DND-41 (cell line): ENCODE results near the gene NELFE.
A peak's percentile ranks its signal among the peaks of the same experiment; 100 is the strongest.

Experiments
- ATAC-seq: fragments of 200-7000 bp; cut with Tn5 transposase; 3 replicates; pipeline ENCODE4 v1.9.1; 2021; ENCODE audit warnings: low read depth; ENCODE audit not compliant: insufficient read depth
- DNase-seq: peaks from one replicate; pipeline ENCODE4 v3.0.0-alpha.2; 2020
- H2AFZ ChIP-seq: 2 replicates; pipeline ENCODE4 v1.6.0; 2012; ENCODE audit warnings: low read depth, low read length
- H3K27ac ChIP-seq: 2 replicates; pipeline ENCODE4 v1.5.1; 2012; ENCODE audit warnings: low read length, inconsistent platforms
- H3K27me3 ChIP-seq: fragments of 200-600 bp; sonication (generic); 2 replicates; pipeline ENCODE4 v1.6.0; 2012; ENCODE audit warnings: low read length, mild to moderate bottlenecking, inconsistent platforms; ENCODE audit not compliant: insufficient read depth, poor library complexity
- H3K36me3 ChIP-seq: 2 replicates; pipeline ENCODE4 v1.5.1; 2012; ENCODE audit warnings: low read length, inconsistent platforms; ENCODE audit not compliant: insufficient read depth
- H3K4me1 ChIP-seq: 2 replicates; pipeline ENCODE4 v1.5.1; 2012; ENCODE audit warnings: mild to moderate bottlenecking, low read length; ENCODE audit not compliant: insufficient read depth
- H3K4me2 ChIP-seq: 2 replicates; pipeline ENCODE4 v1.6.0; 2012; ENCODE audit warnings: mild to moderate bottlenecking, moderate library complexity, low read length, inconsistent platforms; ENCODE audit not compliant: insufficient read depth
- H3K4me3 ChIP-seq, 2 experiments: fragments of 200-600 bp in 1 of 2; shearing (Covaris generic) in 1 of 2; 2 replicates each; pipeline ENCODE4 v1.5.1; 2012 to 2016; ENCODE audit warnings: inconsistent platforms in 2 of 2, low read length in 2 of 2, mild to moderate bottlenecking in 2 of 2, low read depth in 1 of 2, moderate library complexity in 1 of 2
- H3K79me2 ChIP-seq: 2 replicates; pipeline ENCODE4 v1.6.0; 2012; ENCODE audit warnings: low read length, inconsistent platforms; ENCODE audit not compliant: insufficient read depth
- H3K9ac ChIP-seq: 2 replicates; pipeline ENCODE4 v1.6.0; 2012; ENCODE audit warnings: low read depth, mild to moderate bottlenecking, inconsistent platforms, low read length, moderate library complexity
- H3K9me3 ChIP-seq: 2 replicates; pipeline ENCODE4 v1.5.1; 2012; ENCODE audit warnings: low read length, moderate library complexity, mild to moderate bottlenecking, inconsistent platforms; ENCODE audit not compliant: insufficient read depth, severe bottlenecking
- H4K20me1 ChIP-seq: 2 replicates; pipeline ENCODE4 v1.6.0; 2012; ENCODE audit warnings: low read length; ENCODE audit not compliant: insufficient read depth
- CTCF ChIP-seq: IDR thresholded peaks from 2 replicates; pipeline ENCODE4 v1.5.1; 2012; ENCODE audit warnings: borderline replicate concordance, low read length, moderate library complexity, mild to moderate bottlenecking; ENCODE audit not compliant: poor library complexity, severe bottlenecking; ENCODE audit errors: extremely low read depth
- EZH2 ChIP-seq: IDR thresholded peaks from 3 replicates; pipeline ENCODE4 v1.6.1; 2012; ENCODE audit warnings: borderline replicate concordance, low read depth, mild to moderate bottlenecking, moderate library complexity, low read length, inconsistent platforms; ENCODE audit not compliant: severe bottlenecking

Gene NELFE

GRCh38 chr6:31927863-31928671 lies 30.7 kb downstream of the NELFE start:
- Histone ChIP-seq H4K20me1 (no peaks in the 10 kb centered on the region), H3K9ac (no peak overlapping the region), H3K4me3 (no peak overlapping the region), H3K36me3 (no peaks in the 10 kb centered on the region), H3K4me2 (no peak overlapping the region), H3K27me3 (peaks cover 3% of the 10 kb centered on the region), H3K79me2 (no peaks in the 10 kb centered on the region), H3K9me3 (no peaks in the 10 kb centered on the region), H3K4me1 (no peaks in the 10 kb centered on the region), H2AFZ (no peak overlapping the region), H3K27ac (no peak overlapping the region)
- ATAC-seq, result no peak
- DNase-seq, result no peak
- TF ChIP-seq EZH2 (no peak), CTCF (no peak)

- H3K4me3 ChIP-seq, result no peak within 1 kb of the TSS
- ATAC-seq, result no peak
- H2AFZ ChIP-seq, result no peak within 1 kb of the TSS
- H3K27ac ChIP-seq, result no peak within 1 kb of the TSS
- no peak within 1 kb of the TSS for H3K4me2 ChIP-seq
- H3K27me3 ChIP-seq, result peaks cover 3% of the 10 kb centered on the region
- no peaks in the 10 kb centered on the region for H3K79me2 ChIP-seq
- no peaks in the 10 kb centered on the region for H3K36me3 ChIP-seq
- TF ChIP-seq CTCF (no peak), EZH2 (no peak)
- DNase-seq, result no peak
- no peak within 1 kb of the TSS for H3K9ac ChIP-seq
- H4K20me1 ChIP-seq, result no peaks in the 10 kb centered on the region
- H3K9me3 ChIP-seq, result no peaks in the 10 kb centered on the region
- H3K4me1 ChIP-seq, result no peaks in the 10 kb centered on the region
Measured at GRCh38 chr6:31927242-31927862, 31.4 kb downstream of the NELFE start, which contains the start of gene C2. TSS of gene C2 (plus strand) at chr6:31927717. CDS start at chr6:31927753, 36 bp downstream.

- Histone ChIP-seq H3K4me3 (no peak overlapping the region), H3K9me3 (no peaks in the 10 kb centered on the region), H3K36me3 (no peaks in the 10 kb centered on the region), H3K27me3 (peaks cover 3% of the 10 kb centered on the region), H3K79me2 (no peaks in the 10 kb centered on the region), H3K4me1 (no peaks in the 10 kb centered on the region), H2AFZ (peak overlapping the region; percentile 52), H3K27ac (no peak overlapping the region), H3K9ac (no peak overlapping the region), H4K20me1 (no peaks in the 10 kb centered on the region), H3K4me2 (no peak overlapping the region)
- DNase-seq (peak; percentile 35), ATAC-seq (peak; percentile 56)
- TF ChIP-seq CTCF (peak; percentile 60), EZH2 (no peak)
Measured at GRCh38 chr6:31922942-31923341, 35.8 kb downstream of the NELFE start.
